Stomach (tissue), 4 donors: ENCODE measurements around the gene YPEL2.

Experiments
- EP300 ChIP-seq: sonication (generic); formaldehyde crosslinking; IDR thresholded peaks from one replicate; pipeline ENCODE4 v1.6.1; 2017; ENCODE audit warnings: antibody characterized with exemption
- POLR2A ChIP-seq, 4 donors: fragments of 450-650 bp; IDR thresholded peaks; one replicate each; pipeline ENCODE4 v1.6.1; 2016; ENCODE audit warnings: antibody characterized with exemption in 4 of 4, control low read depth in 2 of 4, mild to moderate bottlenecking in 1 of 4, moderate library complexity in 1 of 4
- POLR2AphosphoS5 ChIP-seq, 3 donors: sonication (generic); formaldehyde crosslinking; IDR thresholded peaks; one replicate each; pipeline ENCODE4 v1.6.1; 2016; ENCODE audit warnings: antibody characterized with exemption in 3 of 3
- TF ChIP-seq, protein P1 (sequence below), 7 experiments: fragments of 450-650 bp in 4 of 7; fragments of 200-600 bp in 3 of 7; sonication (generic) in 3 of 7; IDR thresholded peaks; one replicate each; pipeline ENCODE4 v1.5.1; 2016 to 2019; ENCODE audit warnings: antibody characterized with exemption in 7 of 7, control low read depth in 2 of 7, mild to moderate bottlenecking in 1 of 7

DNA sequence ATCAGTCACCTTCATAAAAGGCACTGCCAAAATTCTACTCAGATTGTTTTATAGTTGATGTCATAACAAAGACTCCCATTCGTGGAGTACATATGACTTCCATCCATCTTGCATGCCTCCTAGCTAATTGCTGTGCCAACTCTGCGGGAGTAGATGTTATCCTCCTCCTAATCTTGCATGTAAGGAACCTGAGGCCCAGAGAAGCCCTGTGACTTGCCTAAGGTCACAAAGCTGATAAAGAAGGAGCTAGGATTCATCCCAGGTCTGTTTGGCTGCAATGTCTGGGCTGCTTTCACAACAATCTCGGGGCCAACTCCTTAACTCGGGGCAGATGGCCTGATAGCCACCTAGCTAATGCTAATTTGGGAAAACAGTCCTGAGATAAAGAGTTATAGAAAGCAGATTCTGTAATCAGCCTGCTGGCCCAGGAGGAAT is 87.3 kb downstream of the YPEL2 start:
- TF ChIP-seq, protein P1, sequence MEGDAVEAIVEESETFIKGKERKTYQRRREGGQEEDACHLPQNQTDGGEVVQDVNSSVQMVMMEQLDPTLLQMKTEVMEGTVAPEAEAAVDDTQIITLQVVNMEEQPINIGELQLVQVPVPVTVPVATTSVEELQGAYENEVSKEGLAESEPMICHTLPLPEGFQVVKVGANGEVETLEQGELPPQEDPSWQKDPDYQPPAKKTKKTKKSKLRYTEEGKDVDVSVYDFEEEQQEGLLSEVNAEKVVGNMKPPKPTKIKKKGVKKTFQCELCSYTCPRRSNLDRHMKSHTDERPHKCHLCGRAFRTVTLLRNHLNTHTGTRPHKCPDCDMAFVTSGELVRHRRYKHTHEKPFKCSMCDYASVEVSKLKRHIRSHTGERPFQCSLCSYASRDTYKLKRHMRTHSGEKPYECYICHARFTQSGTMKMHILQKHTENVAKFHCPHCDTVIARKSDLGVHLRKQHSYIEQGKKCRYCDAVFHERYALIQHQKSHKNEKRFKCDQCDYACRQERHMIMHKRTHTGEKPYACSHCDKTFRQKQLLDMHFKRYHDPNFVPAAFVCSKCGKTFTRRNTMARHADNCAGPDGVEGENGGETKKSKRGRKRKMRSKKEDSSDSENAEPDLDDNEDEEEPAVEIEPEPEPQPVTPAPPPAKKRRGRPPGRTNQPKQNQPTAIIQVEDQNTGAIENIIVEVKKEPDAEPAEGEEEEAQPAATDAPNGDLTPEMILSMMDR (IDR thresholded peaks at IDR 0.05): no peak
- TF ChIP-seq POLR2A (IDR thresholded peaks at IDR 0.05): no peak
- peak in 1 of 3 donors; percentile 56 for TF ChIP-seq POLR2AphosphoS5 (IDR thresholded peaks at IDR 0.05)
- TF ChIP-seq EP300: no peak
